Measurements from ENCODE around the gene TIMM29.
"Not testable (repeated sequence)": the region's sequence is repeated elsewhere in the genome, so short reads cannot be mapped to it uniquely, and the experiment has no call there.

The TIMM29 gene

DNA sequence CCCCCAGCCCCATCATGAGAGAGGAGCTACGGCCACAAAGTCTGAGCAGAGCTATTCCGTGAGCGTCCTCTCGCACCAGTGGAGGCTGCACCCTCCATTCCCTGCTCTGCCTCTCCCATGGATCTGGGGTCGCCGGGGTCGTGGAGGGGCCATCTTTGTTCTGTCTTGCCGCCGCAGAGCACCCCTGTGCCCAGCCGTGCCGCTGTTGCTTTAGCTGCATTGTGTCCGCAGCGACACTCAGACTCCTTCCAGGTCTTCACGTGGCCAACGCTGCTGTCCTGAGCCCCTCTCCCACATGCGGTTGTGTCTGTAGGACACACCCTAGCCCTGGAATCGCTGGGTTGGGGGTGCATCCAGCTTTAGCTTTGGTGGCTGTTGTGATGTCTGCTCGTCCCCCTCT lies 16.0 kb upstream of the TIMM29 start:
- no peak for DNase-seq (ENCODE audit: low spot score)

GRCh38 chr19:10913716-10914340 lies 14.8 kb upstream of the TIMM29 start:
- DNase-seq (ENCODE audit: low spot score), result no peak

- peak; percentile 80 for DNase-seq (ENCODE audit: low spot score)
Observed at GRCh38 chr19:10915130-10916091, 13.2 kb upstream of the TIMM29 start.

DNA sequence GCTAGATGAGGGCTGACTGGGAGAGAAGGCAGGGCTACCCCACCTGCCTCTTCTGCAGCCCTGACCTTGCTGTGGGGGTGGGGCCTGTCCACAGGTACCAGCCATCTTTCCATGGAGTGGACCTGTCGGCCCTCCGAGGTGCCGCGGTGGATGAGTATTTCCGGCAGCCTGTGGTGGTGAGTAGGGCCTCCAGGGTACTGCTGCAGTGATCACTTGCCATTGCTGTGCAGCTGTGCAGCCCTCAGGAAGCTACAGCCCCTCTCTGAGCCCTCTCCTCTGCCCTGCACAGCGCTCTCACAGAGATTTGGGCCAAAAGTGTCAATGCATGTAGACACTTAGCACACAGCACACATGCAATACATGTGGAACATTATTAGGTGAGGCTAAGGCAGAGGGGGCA lies 12.0 kb upstream of the TIMM29 start:
- DNase-seq (ENCODE audit: low spot score), result no peak

- no peak for DNase-seq (ENCODE audit: low spot score)
Observed at GRCh38 chr19:10918359-10918758, 10.3 kb upstream of the TIMM29 start.

GRCh38 chr19:10919352-10920287 lies 9.0 kb upstream of the TIMM29 start:
- no peak for DNase-seq (ENCODE audit: low spot score)

- no peak for DNase-seq (ENCODE audit: low spot score)
Observed at GRCh38 chr19:10920288-10920655, 8.3 kb upstream of the TIMM29 start.

DNA sequence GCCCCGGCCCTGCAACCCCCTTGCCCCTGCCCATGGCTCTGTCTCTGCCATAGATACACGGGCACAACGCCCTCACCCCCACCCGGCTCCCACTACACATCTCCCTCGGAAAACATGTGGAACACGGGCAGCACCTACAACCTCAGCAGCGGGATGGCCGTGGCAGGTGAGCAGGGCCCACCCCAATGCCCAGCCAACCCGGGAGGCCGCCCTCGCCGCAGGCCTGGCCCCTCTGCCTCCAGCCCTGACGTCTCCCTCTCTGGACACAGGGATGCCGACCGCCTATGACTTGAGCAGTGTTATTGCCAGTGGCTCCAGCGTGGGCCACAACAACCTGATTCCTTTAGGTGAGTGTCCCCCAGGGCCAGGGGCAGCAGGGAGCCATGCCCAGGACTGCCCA lies 7.8 kb upstream of the TIMM29 start:
- DNase-seq (ENCODE audit: low spot score), result no peak

DNA sequence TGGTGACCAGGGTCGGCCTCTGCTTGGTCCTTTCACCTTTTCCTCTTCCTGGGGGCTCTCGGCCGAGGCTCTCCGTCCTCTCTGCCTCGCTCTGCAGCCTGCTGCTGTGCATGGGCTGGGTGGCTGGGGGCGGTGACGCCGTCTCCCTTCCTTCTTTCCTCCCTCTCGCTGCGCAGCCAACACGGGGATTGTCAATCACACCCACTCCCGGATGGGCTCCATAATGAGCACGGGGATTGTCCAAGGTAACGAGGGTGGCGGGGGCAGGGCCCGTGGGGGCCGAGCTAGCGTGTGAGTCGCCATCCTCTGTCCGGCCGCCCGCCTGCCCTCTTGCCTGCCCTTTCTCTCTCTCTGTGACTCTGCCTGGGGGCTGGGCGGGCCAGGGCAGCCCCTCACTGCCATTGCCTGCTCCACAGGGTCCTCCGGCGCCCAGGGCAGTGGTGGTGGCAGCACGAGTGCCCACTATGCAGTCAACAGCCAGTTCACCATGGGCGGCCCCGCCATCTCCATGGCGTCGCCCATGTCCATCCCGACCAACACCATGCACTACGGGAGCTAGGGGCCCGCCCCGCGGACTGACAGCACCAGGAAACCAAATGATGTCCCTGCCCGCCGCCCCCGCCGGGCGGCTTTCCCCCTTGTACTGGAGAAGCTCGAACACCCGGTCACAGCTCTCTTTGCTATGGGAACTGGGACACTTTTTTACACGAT lies 7.3 kb upstream of the TIMM29 start:
- DNase-seq (ENCODE audit: low spot score), result no peak

DNA sequence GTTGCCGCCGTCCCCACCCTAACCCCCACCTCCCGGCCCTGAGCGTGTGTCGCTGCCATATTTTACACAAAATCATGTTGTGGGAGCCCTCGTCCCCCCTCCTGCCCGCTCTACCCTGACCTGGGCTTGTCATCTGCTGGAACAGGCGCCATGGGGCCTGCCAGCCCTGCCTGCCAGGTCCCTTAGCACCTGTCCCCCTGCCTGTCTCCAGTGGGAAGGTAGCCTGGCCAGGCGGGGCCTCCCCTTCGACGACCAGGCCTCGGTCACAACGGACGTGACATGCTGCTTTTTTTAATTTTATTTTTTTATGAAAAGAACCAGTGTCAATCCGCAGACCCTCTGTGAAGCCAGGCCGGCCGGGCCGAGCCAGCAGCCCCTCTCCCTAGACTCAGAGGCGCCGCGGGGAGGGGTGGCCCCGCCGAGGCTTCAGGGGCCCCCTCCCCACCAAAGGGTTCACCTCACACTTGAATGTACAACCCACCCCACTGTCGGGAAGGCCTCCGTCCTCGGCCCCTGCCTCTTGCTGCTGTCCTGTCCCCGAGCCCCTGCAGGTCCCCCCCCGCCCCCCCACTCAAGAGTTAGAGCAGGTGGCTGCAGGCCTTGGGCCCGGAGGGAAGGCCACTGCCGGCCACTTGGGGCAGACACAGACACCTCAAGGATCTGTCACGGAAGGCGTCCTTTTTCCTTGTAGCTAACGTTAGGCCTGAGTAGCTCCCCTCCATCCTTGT lies 6.5 kb upstream of the TIMM29 start:
- DNase-seq (ENCODE audit: low spot score), result no peak

- no peak for DNase-seq (ENCODE audit: low spot score)
Observed at GRCh38 chr19:10922638-10923014, 6.0 kb upstream of the TIMM29 start.

DNA sequence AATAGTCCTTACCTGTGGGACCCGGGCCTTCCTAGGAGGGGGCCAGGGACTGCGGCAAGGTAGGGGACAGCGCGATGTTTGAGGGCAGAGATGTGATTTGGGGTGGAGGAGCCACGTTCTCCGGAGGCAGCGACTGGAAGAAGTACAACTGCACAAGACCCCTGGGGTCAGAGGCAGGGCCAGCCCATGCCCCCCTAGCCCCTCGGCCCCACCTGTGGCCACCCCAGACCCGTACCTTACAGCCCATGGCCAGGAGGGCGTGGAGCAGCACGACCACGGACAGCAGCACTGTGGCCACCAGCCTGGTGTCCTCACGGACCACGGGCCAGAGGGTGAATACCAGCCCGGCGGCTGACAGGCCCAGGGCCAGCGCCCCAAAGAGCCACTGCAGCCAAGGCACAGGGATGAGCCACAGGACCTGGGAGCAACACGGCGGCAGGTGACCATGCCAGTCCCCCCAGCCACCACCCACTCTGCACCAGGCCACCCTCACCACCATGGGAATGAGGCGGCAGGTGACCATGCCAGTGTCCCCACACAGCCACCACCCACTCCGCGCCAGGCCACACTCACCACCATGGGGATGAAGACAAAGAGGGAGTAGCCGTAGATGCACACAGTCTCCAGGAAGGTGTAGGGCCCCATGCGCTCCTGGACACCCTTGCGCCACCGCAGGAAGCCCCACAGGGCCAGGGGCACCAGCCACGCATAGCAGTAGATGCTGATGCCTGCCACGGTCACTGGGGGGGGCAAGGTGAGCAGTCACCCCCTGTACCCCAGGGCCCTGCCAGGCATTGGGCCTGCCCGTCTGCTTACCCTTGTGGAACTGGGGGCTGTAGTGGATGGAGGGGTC lies 5.1 kb upstream of the TIMM29 start:
- DNase-seq (ENCODE audit: low spot score), result no peak

DNA sequence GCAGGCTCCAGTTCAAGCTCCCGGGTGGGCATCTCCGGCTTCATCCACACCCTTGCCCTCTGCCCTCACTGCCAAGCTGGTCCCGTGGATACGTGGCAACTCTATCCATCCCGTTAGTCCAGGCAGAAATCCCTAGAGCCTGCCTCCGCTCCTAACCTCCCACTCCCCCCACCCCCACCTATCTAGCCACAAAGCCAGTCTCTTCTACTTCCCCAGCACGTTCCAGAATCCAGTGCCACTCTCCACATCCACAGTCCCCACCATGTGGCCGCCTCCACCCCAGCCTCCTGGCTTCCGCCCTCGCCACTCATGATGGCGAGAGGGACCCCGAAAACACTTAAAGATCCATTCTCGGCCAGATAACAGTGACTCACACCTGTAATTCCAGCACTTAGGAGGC lies 4.0 kb upstream of the TIMM29 start:
- DNase-seq (ENCODE audit: low spot score), result no peak

GRCh38 chr19:10927730-10928562 lies 665 bp upstream of the TIMM29 start:
- DNase-seq (ENCODE audit: low spot score), result no peak

DNA sequence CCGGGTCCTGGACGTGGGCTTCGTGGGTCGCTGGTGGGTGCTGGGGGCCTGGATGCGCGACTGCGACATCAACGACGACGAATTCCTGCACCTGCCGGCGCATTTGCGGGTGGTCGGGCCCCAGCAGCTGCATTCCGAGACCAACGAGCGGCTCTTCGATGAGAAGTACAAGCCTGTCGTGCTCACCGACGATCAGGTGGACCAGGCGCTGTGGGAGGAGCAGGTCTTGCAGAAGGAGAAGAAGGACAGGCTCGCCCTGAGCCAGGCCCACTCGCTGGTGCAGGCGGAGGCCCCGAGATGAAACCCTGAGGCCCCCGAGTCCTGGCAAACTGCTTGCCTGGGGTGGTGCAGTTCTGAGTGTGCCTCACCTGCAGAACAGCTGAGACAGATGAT lies 787 bp downstream of the TIMM29 start:
- no peak for DNase-seq (ENCODE audit: low spot score)

DNA sequence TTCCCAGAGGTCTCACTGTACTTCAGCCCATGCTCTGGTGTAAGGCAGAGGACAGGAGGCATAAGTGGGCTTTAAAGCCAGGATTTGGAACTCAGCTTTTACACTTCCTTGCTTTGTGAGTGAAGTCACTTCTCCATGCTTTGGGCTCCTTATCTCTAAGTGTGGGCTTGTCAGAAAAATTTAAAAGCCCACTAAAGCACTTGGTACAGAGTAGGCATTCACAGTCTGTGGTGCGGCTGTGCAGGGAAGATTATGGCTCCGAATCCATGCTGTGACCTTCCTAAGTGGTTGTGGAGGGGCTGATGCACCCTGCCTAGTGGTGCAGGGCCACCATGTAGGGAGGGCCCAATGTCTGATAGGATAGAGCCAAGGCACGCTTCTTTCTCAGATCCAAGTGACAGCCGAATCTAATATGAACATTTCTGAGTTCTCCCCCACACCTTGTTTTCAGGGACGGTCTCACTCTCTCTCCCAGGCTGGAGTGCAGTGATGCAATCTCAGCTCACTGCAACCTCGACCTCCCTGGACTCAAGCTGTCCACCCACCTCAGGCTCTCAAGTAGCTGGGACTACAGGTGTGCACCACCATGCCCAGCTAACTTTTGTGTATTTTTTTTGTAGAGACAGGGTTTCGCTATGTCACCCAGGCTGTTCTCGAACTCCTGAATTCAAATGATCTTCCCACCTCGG lies 6.9 kb downstream of the TIMM29 start:
- no peak for DNase-seq (ENCODE audit: low spot score)

DNA sequence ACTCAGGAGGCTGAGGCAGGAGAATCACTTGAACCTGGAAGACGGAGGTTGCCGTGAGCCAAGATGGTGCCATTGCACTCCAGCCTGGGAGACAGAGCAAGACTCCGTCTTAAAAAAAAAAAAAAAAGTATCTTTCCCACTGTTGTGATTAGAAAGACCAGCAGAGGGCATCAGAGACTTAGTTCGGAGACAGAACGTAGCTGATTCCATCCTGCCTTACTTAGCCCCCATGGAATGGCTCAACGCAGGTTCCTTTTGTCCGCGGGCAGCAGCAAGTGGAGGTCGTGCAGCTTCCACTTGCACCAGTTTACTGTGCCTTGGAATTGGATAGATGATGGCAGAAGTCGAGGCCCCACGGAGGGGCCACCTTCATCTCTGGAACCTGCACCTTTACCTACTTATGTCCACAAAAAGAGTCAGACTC lies 8.1 kb downstream of the TIMM29 start:
- DNase-seq (ENCODE audit: low spot score), result peak; percentile 83

GRCh38 chr19:10941649-10942048 lies 13.0 kb downstream of the TIMM29 start:
- DNase-seq (ENCODE audit: low spot score), result not testable (repeated sequence)

DNA sequence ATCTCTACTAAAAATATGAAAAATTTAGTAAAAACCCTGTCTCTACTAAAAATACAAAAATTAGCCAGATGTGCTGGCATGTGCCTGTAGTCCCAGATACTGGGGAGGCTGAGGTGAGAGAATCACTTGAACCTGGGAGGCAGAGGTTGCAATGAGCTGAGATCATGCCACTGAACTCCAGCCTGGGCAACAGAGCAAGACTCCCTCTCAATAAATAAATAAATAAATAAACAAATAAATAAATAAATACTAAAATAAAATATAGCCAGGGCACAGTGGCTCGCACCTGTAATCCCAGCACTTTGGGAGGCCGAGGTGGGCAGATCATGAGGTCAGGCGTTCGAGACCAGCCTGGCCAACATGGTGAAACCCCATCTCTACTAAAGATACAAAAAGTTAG lies 14.8 kb downstream of the TIMM29 start:
- not testable (repeated sequence) for DNase-seq (ENCODE audit: low spot score)

Measured in kidney tubule cell (primary cell).